GM10266 (cell line): ENCODE data around the gene BIRC2.
"Not testable (repeated sequence)": the region's sequence is repeated elsewhere in the genome, so short reads cannot be mapped to it uniquely, and the experiment has no call there.

ENCODE experiments used
- DNase-seq: peaks from one replicate; pipeline ENCODE4 v3.0.0; 2012; ENCODE audit errors: extremely low spot score
- CTCF ChIP-seq: IDR thresholded peaks from 2 replicates; pipeline ENCODE4 v1.5.1; 2012; ENCODE audit warnings: mild to moderate bottlenecking, low read depth; ENCODE audit not compliant: control insufficient read depth, insufficient read depth; ENCODE audit errors: missing control alignments

BIRC2 gene

GRCh38 chr11:102323542-102324251, 23.3 kb upstream of the BIRC2 start:
- no peak for DNase-seq
- TF ChIP-seq CTCF: no peak

GRCh38 chr11:102325088-102325487, 21.9 kb upstream of the BIRC2 start:
- TF ChIP-seq CTCF: no peak
- no peak for DNase-seq

- TF ChIP-seq CTCF: no peak
- DNase-seq: no peak
Measured at GRCh38 chr11:102328748-102329147, 18.3 kb upstream of the BIRC2 start.

GRCh38 chr11:102330231-102330630, 16.8 kb upstream of the BIRC2 start:
- DNase-seq: no peak
- TF ChIP-seq CTCF: no peak

GRCh38 chr11:102331341-102331740, 15.7 kb upstream of the BIRC2 start:
- no peak for TF ChIP-seq CTCF
- DNase-seq: no peak

GRCh38 chr11:102332611-102332994, 14.4 kb upstream of the BIRC2 start:
- no peak for DNase-seq
- TF ChIP-seq CTCF: no peak

GRCh38 chr11:102338479-102339010, 8.5 kb upstream of the BIRC2 start:
- no peak for DNase-seq
- no peak for TF ChIP-seq CTCF

- DNase-seq: not testable (repeated sequence)
Measured at GRCh38 chr11:102341311-102341710, 5.7 kb upstream of the BIRC2 start.
